HG03025 (cell line): ENCODE data around the gene NLRP3.
"Not testable (repeated sequence)": the region's sequence is repeated elsewhere in the genome, so short reads cannot be mapped to it uniquely, and the experiment has no call there.

Experiments
- ATAC-seq: cut with Tn5 transposase; IDR thresholded peaks from one replicate; pipeline ENCODE4 v1.9.1; 2021; ENCODE audit warnings: mild to moderate bottlenecking, moderate library complexity; ENCODE audit not compliant: unreplicated experiment, low FRiP score

The NLRP3 gene

DNA sequence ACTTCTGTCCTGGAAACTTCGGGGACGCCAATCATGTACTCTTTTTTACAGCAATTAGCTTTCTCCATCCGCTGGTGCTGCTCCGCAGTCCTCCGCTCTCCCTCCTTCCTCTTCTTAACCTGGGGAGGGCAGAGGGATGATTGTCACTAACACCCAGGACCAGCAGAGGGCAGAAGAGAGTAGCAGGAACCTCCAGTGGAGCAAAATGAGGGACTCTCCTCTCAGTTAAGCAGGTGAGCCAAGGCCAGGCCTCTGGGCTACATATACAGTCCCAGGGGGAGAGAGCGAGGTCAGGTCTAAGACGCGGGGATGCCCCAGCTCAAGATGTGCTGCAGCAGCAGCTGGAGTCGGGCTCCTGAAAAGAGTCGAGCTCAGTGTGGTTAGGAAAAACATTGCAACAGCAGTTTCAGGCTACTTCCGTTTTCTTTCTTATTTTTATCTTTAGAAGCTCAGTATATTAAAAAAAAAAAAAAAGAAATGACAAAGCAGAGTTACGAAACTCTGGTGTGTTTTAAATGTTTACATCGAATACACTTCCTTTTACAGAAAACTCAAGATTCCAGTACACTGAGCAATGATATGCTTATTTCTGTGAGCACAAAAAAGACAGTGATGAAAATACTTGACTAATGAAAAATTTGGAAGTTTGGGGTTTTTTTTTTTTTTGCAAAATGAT, 25.7 kb upstream of the NLRP3 start:
- ATAC-seq: peak; percentile 99

- ATAC-seq: no peak
These were observed 25.0 kb upstream of the NLRP3 start for GRCh38 chr1:247390996-247391395.

DNA sequence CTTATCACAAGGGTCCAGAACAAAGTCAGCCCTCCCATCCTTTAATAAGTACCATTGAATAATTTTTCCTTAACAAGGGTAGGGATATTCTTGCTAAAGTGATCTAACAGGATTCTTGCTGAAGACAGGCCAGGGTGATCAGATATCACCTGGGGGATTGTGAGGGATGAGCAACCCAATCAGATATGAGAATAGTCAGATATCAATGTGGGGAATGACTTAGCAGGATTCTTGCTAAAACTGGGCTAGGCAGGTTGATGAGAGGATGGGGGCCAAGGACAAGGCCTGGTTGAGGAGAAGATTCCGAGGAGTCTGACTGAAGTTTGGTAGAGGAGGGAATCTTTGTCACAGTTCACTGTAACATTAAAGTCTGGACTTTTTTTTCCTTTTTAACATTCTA, 23.9 kb upstream of the NLRP3 start:
- ATAC-seq: no peak

DNA sequence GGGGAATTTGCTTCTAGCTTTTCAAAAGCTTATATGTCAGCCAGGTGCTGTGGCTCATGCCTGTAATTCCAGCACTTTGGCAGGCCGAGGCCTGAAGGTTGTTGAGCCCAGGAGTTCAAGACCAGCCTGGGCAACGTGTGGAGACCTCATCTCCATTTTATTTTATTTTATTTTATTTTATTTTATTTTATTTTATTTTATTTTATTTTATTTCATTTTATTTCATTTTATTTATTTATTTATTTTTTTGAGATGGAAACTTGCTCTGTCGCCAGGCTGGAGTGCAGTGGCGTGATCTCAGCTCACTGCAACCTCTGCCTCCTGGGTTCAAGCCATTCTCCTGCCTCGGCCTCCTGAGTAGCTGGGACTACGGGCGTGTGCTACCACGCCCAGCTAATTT, 20.9 kb upstream of the NLRP3 start:
- not testable (repeated sequence) for ATAC-seq

- ATAC-seq: no peak
These were observed 15.3 kb upstream of the NLRP3 start for GRCh38 chr1:247400685-247401084.

- no peak for ATAC-seq
These were observed 14.5 kb upstream of the NLRP3 start for GRCh38 chr1:247401310-247402119.

DNA sequence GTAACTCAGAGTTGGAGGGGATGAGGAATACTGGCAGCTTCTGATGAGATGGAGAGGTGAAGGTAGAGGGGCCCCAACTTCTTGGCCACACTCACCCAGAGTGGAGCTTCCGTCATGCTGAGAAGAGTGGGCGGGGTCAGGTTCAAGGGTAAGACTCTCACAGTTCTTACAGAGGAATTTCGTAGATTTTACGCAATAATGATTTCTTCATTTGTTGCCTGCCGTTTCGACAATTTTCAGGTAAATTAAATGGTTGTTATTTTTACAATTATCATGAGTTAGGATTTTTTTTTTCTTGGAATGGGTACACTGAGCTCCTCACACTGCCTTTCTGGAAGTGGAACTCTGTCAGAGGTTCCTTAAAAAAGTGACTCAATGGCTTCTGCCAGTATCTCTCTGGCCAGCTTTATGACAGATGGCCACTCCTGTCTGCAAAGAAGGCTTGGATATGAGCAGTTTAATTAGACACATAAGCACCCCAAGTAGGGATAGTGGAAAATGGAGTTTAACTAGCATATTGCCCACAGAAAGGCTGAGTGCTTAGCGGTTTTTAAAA, 13.8 kb upstream of the NLRP3 start:
- ATAC-seq: no peak

DNA sequence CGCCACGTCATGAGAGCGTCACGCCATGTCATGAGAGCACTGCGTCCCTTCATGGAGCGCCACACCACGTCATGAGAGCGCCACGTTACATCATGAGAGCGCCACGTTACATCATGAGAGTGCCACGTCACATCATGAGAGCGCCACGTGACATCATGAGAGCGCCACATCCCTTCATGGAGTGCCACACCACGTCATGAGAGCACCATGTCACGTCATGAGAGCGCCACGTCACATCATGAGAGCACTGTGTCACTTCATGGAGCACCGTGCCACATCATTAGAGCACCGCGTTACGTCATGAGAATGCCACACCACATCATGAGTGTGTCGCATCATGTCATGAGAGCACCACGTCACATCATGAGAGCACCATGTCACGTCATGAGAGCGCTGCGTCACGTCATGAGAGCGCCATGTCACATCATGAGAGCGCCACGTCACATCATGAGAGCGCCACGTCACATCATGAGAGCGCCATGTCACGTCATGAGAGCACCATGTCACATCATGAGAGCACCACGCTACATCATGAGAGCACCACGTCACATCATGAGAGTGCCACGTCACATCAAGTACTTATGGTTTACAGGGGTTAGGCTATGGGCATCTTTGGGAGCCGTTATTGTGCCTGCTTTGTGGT, 9.8 kb upstream of the NLRP3 start:
- ATAC-seq: no peak

- peak; percentile 67 for ATAC-seq
These were observed 8.8 kb upstream of the NLRP3 start for GRCh38 chr1:247407180-247407616.

DNA sequence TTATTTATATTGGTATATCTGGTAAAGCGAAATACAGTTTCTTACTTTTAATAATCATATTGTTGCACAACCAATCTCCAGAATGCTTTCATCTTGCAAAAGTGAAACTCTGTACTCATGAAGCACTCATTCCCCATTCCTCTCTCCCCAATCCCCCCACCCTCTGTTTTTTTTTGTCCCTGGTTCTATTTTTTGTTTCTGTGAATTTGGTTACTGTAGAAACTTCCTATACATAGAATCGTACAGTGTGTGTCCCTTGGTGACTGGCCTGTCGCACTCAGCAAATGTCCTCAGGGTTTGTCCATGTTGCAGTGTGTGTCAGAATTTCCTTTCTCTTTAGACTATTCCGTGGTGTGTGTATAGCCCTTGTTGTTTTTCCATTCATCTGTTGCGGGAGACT, 7.9 kb upstream of the NLRP3 start:
- ATAC-seq: no peak

DNA sequence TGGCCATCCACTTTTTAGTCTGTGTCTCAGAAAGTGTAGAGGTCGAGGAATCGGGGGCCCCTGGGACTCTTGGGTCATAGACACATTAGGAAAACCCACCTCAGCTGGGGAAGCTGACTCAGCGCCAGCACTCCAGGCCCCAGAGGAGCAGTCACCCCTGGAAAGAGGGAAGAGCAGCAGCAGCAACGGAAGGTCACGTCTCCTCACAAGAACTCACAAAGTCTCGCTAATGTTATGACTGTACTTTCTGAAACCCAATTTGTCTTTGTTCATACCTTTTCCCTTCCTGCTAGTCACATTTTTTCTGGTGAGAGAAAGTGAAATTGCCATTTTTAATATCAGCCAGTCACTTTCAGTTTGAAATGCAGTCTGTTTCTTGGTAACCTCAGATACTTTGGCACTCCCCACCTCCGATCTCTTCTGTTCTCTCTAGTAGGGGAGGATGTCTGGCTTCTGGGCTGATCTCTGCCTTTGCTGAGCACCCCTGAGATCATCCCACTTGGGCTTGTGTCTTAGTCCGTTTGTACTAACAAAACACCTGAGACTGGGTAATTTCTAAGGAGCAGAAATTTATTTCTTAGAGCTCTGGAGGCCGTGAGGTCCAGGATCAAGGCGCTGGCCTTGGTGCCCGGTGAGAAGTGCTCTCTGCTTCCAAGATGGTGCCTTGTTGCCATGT, 6.0 kb upstream of the NLRP3 start:
- ATAC-seq: peak; percentile 81

- ATAC-seq: no peak
These were observed 4.2 kb upstream of the NLRP3 start for GRCh38 chr1:247411621-247412327.

DNA sequence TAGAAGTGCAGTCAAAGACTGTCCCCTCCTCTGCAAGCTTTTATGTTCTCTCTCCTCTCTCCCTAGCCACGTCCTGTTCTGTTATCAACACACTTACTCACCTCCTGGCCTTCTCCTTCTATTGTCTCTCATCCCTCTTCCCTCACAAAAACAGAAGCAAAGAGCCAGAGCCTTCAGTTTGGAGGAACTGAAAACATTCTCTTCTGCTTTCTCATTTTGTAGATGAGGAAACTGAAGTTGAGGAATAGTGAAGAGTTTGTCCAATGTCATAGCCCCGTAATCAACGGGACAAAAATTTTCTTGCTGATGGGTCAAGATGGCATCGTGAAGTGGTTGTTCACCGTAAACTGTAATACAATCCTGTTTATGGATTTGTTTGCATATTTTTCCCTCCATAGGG, 1.9 kb downstream of the NLRP3 start:
- ATAC-seq: no peak

GRCh38 chr1:247419336-247419735, 3.4 kb downstream of the NLRP3 start:
- no peak for ATAC-seq

DNA sequence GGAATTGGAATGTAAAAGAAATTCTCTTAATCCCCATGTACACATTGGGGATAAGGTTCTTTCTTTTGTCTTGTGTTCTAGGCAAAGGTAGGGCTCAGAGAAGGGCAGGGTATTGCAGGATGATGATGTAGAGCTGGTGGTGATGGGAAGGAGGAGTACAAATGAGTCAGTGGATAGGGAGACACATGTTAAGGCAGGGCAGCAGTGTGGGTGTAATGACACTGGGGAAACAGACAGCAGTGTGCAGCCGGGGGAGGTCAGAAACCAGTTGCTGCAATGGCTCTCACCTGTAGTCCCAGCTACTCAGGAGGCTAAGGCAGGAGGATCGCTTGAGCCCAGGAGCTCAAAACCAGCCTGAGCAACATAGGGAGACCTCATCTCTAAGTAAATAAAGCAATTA, 5.1 kb downstream of the NLRP3 start:
- ATAC-seq: no peak

- no peak for ATAC-seq
These were observed 13.5 kb downstream of the NLRP3 start for GRCh38 chr1:247429496-247429895.

DNA sequence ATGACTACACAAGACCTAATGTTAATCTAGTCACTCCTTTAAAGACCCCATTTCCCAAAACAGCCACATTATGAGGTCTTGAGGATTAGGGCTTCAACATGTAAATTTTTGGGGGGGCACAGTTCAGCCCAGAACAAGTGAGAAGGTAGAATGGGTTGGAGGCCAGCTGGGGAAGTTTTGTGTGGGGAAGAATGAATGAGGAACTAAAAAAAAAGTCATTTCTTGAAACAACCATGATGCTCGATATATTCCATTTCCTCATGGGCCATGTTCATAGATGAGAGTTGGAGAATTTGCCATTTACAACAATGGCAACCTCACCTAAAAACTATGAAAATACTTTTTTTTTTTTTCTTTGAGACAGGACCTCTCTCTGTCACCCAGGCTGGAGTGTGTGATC, 14.5 kb downstream of the NLRP3 start:
- ATAC-seq: no peak

DNA sequence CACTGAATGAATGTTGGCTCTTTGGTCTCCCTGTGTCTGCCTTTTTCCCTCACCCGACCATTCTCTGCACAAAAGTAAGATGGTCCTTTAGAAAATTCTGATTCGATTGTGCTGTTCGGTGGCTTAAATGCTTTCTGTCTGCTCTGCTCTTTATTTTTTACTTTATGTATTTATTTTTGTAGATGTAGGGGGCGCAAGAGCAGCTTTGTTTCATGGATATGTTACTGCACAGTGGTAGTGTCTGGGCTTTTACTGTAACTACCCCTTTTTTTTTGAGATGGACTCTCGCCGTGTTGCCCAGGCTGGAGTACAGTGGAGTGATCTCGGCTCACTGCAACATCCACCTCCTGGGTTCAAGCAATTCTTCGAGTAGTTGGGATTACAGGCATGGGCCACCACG, 15.7 kb downstream of the NLRP3 start:
- no peak for ATAC-seq

GRCh38 chr1:247434005-247434404, 18.0 kb downstream of the NLRP3 start:
- ATAC-seq: no peak
